Amniotic stem cell (primary cell): ENCODE results near the gene HNRNPD.
"Not testable (repeated sequence)": the region's sequence is repeated elsewhere in the genome, so short reads cannot be mapped to it uniquely, and the experiment has no call there.

Experiments used
- DNase-seq: peaks from one replicate; lab custom pipeline; 2025; lab: John Stamatoyannopoulos, UW

HNRNPD gene, protein sequence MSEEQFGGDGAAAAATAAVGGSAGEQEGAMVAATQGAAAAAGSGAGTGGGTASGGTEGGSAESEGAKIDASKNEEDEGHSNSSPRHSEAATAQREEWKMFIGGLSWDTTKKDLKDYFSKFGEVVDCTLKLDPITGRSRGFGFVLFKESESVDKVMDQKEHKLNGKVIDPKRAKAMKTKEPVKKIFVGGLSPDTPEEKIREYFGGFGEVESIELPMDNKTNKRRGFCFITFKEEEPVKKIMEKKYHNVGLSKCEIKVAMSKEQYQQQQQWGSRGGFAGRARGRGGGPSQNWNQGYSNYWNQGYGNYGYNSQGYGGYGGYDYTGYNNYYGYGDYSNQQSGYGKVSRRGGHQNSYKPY

DNA sequence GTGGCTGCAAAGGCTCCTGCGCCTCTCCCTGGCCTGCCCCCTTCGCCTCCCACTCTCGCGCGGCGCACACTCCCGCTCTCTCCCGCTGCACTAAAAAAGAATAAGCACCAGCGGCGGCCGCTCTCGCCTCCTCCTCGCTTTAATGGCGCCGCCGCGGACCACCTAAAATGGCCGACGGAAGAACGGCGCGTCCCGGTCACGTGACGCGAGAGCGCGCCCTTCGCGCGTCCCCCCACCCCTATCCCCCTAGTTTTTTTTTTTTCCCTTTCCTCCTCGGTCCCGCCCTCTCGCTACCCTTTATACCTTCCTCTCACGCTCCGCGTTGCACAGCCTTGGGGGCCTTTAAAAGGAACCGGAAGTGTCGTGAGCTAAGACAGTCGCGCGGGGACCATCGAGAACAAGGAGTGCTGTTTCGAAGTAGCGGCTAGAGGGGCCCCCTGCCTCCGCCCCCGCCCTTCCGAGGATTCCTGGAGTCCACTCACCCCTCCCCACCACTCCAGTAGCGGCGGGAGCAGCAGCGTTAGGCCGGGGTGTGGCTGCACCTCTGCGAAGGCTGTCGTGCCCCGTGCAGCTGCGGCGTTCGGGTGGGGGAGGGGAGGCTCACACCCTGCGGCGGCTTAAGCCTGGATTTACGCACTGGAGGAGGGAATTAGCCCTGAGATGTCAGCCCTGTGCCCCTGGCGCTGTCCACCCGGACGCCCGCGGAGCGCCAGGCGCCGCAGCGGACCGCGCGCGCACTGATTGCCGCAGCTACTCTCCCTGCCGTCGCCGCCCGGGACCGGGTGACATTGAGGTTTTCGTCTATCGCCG, at the start of gene HNRNPD:
HNRNPD (minus strand) TSS at position 176 of the 810 bp plus-strand sequence. CDS start 313 bp downstream, outside the sequence.
- peak; percentile 99 for DNase-seq

DNA sequence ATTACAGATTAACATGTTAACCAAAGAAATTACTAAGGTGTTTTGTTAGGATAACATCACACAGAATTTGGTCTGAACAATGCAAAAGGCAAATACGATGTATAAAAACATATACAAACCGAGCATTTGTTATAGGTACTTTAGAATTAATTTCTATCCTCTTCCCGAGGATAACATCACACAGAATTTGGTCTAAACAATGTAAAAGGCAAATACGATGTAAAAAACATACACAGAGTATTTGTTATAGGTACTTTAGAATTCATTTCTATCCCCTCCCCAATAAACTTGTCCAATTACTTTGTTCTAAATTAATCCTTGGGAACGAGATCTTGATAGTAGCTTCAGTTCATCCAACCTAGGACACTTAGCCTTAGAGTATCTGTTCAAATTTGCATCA, 48.8 kb upstream of the HNRNPD start:
- DNase-seq = no peak

DNA sequence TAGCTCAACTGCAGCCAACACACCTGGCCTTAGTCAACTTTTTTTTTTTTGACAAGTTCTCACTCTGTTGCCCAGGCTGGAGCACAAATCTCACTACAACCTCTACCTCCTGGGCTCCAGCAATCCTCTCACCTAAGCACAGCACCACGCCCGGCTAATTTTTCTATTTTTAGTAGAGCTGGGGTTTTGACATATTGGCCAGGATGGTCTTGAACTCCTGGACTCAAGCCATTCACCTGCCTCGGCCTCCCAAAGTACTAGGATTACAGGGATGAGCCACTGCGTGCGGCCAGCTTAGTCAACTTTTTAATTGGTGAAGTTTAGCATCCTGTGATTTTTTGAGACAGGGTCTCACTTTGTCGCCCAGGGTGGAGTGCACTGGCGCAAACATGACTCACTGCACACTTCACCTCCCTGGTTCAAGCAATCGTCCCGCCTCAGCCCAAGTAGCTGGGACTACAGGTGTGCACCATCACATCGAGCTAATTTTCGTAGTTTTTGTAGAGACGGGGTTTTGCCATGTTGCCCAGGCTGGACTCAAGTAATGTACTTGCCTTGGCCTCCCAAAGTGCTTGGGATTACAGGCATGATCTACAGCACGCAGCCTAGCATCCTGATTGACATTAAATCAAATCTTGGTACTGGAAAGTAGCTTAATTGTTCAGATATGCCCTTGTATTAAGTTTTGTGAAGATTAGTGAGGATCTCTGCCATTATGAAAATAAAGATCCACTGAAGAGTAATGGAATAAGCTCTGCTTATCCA, 48.2 kb upstream of the HNRNPD start:
- DNase-seq = no peak

DNA sequence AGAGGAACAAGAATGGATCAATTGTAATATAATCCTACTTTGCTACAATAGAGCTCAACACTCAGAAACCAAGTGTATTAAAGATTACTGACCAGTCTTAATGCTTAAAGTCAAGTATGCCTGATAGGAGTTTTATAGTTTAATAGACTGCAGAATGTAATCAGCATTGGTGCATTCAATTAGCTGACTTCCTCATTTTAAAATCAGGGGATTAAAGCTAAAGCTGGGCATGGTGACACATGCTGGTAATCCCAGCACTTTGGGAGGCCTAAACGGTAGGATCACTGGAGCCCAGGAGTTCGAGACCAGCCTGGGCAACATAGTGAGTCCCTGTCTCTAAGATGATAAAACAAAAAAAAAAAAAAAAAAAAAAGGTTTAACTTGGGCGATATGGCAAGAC, 45.7 kb upstream of the HNRNPD start:
- DNase-seq = no peak

DNA sequence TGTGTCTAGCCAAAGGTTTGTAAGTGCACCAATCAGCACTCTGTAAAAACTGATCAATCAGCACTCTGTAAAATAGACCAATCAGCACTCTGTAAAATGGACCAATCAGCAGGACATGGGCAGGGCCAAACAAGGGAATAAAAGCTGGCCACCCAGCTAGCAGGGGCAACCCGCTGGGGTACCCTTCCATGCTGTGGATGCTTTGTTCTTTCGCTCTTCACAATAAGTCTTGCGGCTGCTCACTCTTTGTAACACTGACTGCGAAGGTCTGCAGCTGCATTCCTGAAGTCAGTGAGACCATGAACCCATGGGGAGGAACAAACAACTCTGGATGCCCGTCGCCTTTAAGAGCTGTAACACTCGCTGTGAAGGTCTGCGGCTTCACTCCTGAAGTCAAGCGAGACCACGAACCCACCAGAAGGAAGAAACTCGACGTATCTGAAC, 42.2 kb upstream of the HNRNPD start:
- no peak for DNase-seq

DNA sequence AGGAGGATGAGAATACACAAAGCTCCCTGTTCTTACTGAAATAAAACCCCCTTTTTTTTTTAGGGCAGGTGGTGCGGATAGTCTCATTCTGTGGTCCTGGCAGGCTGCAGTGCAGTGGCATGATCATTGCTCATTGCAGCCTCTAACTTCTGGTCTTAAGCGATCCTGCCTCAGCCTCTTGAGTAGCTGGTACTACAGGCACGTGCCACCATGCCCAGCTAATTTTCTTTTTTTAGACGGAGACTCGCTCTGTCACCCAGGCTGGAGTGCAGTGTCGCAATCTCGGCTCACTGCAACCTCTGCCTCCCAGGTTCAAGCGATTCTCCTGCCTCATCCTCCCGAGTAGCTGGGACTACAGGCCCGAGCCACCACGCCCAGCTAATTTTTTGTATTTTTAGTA, 41.3 kb upstream of the HNRNPD start:
- not testable (repeated sequence) for DNase-seq

DNA sequence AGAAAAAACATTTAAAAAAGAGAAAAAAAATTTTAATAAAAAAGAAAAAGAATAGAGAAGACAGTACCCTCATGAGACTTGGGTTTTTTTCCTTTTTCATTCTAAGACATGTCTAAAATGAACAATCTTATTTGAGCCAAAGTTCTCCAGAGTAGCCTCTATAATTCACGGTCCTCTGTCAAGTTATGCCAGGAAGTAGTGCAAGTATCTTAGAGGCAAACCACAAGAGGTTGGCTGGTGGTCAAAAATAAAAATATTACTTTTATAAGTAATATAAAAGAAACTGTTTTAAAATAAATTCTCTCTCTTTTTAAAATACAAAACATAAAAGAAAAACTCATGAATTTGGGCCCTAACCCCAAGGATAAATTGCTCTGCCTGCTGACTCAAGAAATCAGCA, 29.9 kb upstream of the HNRNPD start:
- no peak for DNase-seq

DNA sequence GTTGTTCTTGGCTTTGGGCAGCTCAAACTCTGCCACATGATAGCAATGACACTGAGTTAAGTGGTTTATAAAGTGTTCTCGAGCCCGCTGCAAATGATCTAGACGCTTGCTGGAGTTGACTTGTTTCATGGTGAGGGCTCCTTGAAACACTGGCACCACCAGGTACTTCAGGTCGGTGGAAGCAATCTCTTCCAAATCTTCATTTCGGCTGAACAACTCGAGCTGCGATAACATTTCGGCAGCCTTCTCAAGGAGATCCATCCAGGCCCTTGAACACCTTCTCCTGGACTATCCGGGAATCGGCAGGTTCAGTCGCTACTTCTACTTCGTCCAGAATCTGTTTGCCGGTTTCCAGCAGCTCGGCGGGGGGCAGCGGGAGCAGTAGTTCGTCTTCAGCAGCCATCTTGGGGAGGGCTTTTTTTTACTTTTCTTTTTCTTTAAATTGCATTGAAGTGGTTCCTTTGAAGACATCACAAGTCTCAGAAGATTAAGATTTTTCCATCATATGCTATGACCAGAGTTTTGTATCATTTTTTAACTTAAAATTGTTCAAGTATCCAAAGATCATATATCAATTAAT, 28.5 kb upstream of the HNRNPD start:
- no peak for DNase-seq

DNA sequence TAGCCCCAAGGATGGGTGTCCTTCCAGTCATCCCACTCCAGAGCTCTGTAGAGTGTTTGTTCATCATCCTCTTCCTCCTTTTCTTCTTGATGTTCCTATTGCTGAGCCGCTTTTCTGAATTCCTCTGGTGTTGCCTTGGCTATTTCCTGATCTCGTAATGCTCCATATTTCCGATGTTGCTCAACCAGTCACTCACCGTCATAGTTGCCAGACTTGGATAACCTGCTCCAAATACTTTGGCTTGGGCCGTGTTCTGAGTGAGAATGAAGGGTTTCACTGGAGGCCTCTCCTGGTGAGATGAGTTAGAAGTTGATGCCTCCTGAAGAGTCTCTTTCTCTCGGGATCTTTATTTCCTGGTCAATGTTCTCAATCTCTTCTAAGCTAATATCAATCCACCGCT, 27.8 kb upstream of the HNRNPD start:
- no peak for DNase-seq

DNA sequence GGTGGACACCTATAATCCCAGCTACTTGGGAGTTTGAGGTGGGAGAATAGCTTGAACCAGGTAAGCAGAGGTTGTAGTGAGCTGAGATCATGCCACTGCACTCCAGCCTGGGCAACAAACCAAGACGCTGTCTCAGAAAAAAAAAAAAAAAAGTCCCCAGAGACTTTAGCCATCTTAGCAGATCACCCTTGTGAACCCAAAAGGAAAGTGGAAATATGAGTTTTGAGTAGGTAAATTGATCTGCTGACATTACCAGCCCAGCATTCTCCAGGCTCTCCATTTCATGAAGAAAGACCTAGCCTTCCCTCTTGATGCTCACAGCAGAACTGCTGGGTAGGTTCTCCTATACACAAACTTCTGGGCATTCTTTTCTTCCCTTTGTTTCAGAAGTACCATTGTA, 24.5 kb upstream of the HNRNPD start:
- no peak for DNase-seq

DNA sequence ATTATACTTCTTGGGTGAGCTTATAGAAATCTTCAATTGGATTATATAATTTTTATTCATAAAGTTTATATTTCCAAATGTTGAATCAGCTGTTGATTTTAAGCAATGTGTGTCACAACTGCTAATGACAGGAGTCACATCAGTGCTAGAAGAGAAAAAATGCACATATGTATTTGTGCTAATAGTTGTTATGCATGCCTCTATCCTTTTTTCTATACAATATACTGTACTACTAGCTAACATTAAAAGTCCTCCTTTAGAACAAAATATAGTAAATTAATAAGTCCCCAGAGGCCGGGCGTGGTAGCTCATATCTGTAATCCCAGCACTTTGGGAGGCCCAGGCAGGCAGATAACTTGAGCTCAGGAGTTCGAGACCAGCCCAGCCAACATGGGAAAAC, 23.7 kb upstream of the HNRNPD start:
- no peak for DNase-seq

DNA sequence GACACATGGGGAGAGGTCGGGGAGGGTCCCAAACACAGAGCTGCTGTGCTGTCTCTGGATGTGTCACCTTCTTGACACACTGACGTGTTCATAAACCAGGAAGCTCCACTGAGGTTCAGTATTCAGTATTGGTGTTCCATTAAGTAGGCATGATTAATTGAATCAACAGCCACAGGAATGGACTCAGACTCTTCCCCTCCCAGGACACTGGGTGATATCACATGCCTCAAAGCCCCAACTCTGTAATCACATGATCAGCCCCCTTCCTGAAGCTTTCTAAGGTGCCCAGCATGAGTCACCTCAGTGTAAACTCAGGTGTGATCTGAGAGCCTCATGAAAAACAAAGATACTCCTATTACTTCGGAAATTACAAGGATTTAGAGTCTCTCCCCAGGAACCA, 21.1 kb upstream of the HNRNPD start:
- no peak for DNase-seq

DNA sequence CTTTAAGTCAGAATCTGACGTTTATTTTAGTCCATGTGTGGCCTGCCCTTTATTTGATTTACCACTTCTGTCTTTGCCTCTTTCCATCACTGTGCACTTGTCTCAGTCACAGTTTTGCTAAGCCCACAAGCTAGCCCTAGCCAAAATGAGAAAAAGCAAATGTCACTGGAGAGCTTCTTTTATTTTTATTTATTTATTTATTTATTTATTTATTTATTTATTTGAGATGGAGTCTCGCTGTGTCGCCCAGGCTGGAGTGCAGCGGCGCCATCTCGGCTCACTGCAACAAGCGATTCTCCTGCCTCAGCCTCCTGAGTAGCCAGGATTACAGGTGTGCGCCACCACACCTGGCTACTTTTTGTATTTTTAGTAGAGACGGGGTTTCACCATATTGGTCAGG, 16.3 kb upstream of the HNRNPD start:
- DNase-seq = not testable (repeated sequence)

DNA sequence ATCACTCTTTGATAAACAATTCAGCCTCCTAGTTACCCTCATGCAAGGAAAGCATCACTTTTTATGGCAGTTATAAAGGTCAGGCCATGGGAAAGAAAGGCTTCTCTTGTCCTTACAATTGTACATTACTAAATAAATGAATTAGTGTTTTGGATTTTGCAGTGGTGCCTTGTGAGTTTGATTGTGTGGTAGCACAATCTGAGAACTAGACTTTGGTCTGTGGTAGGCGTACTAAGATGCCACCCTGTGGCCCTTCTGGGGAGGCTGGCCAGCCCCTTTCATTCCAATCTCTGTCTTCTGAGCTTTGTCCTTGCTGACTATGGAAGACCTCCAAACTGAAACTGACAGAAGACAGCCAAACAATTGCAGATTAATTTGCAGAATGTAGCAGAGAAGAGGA, 14.6 kb upstream of the HNRNPD start:
- DNase-seq = no peak

DNA sequence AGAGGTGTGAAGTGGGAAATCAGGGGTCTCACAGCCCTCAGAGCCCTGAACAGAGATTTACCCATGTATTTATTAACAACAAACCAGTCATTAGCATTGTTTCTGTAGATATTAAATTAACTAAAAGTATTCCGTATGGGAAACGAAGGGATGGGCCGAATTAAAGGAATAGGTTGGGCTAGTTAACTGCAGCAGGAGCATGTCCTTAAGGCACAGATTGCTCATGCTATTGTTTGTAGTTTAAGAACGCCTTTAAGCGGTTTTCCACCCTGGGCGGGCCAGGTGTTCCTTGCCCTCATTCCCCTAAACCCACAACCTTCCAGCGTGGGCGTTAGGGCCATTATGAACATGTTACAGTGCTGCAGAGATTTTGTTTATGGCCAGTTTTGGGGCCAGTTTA, 12.5 kb upstream of the HNRNPD start:
- not testable (repeated sequence) for DNase-seq

DNA sequence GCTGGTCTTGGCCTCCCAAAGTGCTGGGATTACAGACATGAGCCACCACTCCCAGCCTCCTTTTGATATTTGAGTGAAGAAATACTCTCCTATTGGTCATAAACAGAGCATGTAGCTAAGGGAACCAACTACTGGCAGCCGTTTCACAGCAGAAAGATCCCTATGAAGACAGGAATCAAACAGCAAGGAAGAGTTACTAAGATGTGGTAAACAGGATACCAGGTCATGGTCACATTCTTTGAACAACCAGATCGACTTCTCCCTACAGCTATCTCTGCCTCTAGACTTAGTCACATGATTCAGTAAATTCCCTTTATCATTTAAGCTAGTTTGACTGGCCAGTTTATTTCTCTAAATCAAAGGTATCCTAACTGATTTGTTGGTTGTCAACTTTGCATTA, 9.0 kb upstream of the HNRNPD start:
- no peak for DNase-seq

DNA sequence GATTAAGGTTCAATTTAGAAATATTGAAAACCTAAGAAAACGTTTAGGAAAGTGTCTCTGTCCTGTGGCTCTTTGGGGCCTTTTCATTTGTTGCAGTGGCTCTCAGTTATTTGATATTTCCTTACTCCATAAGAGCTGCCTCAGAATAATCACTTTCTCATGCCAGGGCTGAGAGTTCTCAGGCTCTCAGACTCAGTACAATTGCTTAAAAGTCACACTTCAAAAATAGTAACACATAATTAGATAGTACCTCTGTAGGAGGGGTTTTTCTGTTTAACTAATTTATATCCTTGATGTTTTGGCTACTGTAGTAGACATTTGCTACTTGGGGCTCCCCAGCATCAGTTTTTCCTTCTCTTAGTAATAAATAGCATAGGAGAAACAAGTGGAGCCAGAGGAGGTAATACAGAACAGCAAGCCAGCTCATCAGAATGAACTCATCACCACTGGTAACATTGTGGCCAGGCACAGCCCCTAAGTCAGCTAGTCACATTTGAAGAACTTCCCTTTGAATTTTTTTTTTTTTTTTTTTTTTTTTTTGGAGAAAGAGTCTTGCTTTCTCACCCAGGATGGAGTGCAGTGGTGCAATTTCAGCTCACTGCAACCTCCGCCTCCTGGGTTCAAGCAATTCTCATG, 8.0 kb upstream of the HNRNPD start:
- DNase-seq = no peak

DNA sequence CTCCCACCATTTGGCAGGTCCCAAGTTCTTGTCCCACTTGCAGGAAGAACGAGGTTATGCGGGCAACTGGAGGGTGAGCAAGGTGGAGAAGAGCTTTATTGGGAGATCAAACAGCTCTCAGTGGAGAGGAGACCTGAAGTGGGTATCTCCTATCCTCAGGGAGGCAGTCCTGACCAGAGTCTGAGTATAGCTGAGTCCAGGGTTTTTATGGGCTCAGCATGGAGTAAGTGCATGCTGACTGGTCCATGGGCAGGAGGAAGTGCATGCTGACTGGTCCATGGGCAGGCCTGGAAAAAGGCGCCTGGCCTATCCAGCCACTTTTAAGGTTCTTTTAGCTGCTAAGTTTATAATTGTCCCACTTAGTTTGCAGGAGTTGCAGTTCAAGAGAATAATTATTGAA, 7.4 kb upstream of the HNRNPD start:
- no peak for DNase-seq

DNA sequence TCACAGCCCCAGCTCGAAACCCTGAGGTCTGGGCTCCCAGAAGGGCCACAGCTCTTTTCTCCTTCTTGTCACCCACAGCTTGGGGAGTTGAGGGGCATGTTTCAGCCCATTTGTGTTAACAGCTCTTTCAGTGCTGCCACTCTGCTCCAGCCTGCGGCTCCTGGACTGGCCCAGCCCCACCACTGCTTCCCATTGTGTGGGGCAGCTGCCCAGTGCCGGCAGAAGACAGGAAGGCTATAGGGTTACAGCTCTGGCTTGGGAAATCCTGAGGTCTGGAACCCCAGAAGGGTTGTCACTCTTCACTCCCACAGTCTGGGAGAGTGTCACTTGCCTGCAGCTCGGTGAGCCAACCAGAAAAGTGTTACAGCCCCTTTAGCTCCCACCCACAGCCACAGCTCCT, 7.0 kb upstream of the HNRNPD start:
- DNase-seq = no peak

DNA sequence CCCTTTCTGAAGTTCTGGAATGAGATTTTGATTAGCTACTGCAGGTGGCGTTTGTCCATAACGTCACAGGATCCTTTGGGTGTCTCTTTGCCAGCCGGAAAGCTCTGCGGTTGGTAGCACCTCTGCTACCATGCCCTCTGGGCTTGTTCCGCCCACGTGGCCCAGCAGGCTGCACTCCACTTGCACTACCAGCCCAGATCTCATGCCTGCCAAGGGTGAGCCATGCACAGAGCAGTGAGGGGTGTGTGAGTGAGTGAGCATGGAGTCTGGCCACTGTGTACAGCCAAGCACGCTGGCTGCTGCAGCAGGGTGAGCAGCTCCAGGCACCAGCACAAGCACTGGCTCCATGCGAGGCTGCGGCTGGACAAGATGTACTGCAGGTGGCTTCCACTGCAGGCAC, 6.6 kb upstream of the HNRNPD start:
- no peak for DNase-seq

DNA sequence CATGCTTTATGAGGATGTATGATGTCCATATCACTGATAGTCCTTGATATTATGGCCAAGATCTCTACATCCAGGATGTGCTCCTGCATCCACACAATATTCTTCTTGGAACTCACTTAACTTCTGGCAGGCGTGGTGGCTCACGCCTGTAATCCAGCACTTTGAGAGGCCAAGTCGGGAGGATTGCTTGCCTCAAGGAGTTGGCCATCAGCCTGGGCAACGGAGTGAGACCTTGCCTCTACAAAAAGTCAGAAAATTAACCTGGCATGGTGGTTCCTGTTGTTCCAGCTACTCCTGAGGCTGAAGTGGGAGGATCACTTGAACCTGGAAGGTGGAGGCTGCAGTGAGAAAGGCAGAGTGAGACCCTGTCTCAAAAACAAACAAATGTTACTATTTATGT, 2.3 kb upstream of the HNRNPD start:
- no peak for DNase-seq

DNA sequence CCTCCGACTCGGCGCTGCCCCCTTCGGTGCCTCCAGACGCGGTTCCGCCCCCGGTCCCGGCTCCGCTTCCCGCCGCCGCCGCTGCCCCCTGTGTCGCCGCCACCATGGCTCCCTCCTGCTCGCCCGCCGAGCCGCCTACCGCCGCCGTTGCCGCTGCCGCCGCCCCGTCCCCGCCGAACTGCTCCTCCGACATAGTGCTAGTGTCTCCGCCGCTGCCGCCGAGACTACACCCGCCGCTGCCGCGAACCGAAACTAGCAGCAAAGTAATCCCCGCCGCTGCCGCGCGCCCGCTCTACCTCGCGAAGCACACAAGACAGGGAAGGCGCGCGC, 340 bp downstream of the HNRNPD start:
- no peak for DNase-seq
